Uterus (tissue), 4 donors: ENCODE results near the gene SLK. TPM values are rescaled to one million over a fixed set of nuclear protein-coding genes. Genes with fewer than 3 reads are reported as not detected.

Source experiments
- DNase-seq, 2 donors: peaks; one replicate each; pipeline ENCODE4 v3.0.0-alpha.2; 2019 to 2020
- H3K27ac ChIP-seq, 2 donors: fragments of 200-600 bp; sonication (generic); 1 replicate in 1 of 2; 2 replicates in 1 of 2; pipeline ENCODE4 v1.5.1; 2016 to 2018
- H3K27me3 ChIP-seq, 2 donors: fragments of 200-600 bp; sonication (generic); one replicate each; pipeline ENCODE4 v1.5.1; 2018 to 2019; ENCODE audit warnings: control low read depth in 1 of 2
- H3K36me3 ChIP-seq, 2 donors: fragments of 200-600 bp; sonication (generic); one replicate each; pipeline ENCODE4 v1.5.1; 2019; ENCODE audit warnings: control low read depth in 1 of 2
- H3K4me1 ChIP-seq, 2 donors: fragments of 200-600 bp; sonication (generic); one replicate each; pipeline ENCODE4 v1.5.1; 2018 to 2019; ENCODE audit warnings: control low read depth in 1 of 2
- H3K4me3 ChIP-seq, 2 donors: fragments of 200-600 bp; sonication (generic); 1 replicate in 1 of 2; 2 replicates in 1 of 2; pipeline ENCODE4 v1.5.1; 2018 to 2019; ENCODE audit warnings: mild to moderate bottlenecking in 1 of 2
- H3K9me3 ChIP-seq, 2 donors: fragments of 200-600 bp; sonication (generic); one replicate each; pipeline ENCODE4 v1.5.1; 2019; ENCODE audit warnings: control low read depth in 1 of 2
- POLR2A ChIP-seq, 2 donors: fragments of 450-650 bp; IDR thresholded peaks; one replicate each; pipeline ENCODE4 v1.6.1; 2016; ENCODE audit warnings: antibody characterized with exemption in 2 of 2, mild to moderate bottlenecking in 1 of 2, moderate library complexity in 1 of 2
- intact Hi-C: fragments of 100-400 bp; cut with DNase I; formaldehyde crosslinking; loops from one replicate; pipeline ENCODE4 v1.15.1; 2023; ENCODE audit warnings: low total_unique reads
- total RNA-seq, 4 donors: library from RNA; depleted of rRNA in 3 of 4; stranded (reverse); fragments of >200 nt in 3 of 4; gene quantifications; one replicate each; pipeline versions ENCODE4 v1.1.0 to v1.2.4, GENCODE V29; 2014 to 2023
- TF ChIP-seq, protein P1 (sequence below), 4 experiments: fragments of 200-600 bp in 2 of 4; fragments of 450-650 bp in 2 of 4; sonication (generic) in 2 of 4; IDR thresholded peaks; one replicate each; pipeline ENCODE4 v1.5.1; 2016 to 2019; ENCODE audit warnings: antibody characterized with exemption in 4 of 4, mild to moderate bottlenecking in 2 of 4, moderate library complexity in 1 of 4
- donor health status: DM: yes; HTN: yes; CAD: no.

The SLK gene
- total RNA-seq, 4 donors from 2014 or later = 30.9 to 78.7 (median 52.1) TPM

DNA sequence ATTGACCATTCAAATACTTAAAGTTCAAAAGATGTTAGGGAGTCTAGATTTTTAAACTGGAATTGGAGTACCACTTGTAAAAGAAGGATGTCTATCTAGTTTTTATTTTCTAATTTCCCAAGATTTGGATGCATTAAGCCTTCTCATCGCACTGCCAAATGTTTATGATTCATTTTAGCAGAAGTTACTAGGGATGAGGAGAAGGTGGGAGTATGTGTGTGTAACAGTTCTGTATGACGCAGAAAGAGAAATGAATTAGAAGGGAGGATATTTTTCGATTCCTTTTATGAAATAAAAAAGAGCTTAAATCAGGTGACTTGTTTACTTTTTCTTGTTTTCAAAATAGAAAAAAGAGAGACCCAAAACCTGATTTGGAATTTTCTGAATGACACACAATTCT, 6.8 kb upstream of the SLK start:
- no peak for DNase-seq
- Histone ChIP-seq H3K36me3 (no peaks in the 10 kb centered on the region), H3K4me1 (no peaks in the 10 kb centered on the region), H3K27ac (no peak overlapping the region), H3K27me3 (no peaks in the 10 kb centered on the region), H3K9me3 (no peaks in the 10 kb centered on the region), H3K4me3 (no peak overlapping the region)
- intact Hi-C loops = no loop called here
- TF ChIP-seq, protein P1, sequence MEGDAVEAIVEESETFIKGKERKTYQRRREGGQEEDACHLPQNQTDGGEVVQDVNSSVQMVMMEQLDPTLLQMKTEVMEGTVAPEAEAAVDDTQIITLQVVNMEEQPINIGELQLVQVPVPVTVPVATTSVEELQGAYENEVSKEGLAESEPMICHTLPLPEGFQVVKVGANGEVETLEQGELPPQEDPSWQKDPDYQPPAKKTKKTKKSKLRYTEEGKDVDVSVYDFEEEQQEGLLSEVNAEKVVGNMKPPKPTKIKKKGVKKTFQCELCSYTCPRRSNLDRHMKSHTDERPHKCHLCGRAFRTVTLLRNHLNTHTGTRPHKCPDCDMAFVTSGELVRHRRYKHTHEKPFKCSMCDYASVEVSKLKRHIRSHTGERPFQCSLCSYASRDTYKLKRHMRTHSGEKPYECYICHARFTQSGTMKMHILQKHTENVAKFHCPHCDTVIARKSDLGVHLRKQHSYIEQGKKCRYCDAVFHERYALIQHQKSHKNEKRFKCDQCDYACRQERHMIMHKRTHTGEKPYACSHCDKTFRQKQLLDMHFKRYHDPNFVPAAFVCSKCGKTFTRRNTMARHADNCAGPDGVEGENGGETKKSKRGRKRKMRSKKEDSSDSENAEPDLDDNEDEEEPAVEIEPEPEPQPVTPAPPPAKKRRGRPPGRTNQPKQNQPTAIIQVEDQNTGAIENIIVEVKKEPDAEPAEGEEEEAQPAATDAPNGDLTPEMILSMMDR (IDR thresholded peaks at IDR 0.05) = no peak
- no peak for TF ChIP-seq POLR2A (IDR thresholded peaks at IDR 0.05)

DNA sequence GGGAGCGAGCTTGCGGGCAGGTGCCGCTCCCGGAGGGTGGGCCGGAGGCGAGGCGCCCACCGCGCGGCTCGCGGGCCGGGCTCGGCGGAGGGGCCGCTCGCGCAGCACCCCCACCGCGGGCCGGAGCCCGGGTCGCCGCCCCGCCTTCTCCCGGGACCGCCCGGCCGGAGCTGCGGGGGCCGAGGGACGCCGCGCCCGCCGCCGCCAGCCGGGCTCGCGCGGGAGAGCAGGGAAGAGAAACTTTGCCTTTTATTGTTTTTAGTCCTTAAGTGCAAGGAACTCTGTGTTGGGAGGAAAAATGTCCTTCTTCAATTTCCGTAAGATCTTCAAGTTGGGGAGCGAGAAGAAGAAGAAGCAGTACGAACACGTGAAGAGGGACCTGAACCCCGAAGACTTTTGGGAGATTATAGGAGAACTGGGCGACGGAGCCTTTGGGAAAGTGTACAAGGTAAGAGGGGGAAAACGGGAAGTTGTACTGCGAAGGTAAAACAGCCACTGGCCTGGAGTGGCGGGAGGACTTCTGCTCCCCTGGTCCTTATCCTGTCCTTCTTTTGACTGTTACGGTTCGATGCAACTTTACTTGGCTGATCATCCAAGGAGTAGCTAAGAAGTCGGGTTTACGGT, 620 bp downstream of the SLK start:
- Histone ChIP-seq H3K27me3 (no peaks in the 10 kb centered on the region), H3K4me3 (peak overlapping the region; percentile 62 to 99), H3K4me1 (peaks cover 4 to 5% of the 10 kb centered on the region in 2 donors), H3K36me3 (no peaks in the 10 kb centered on the region), H3K27ac (peak overlapping the region; percentile 93 to 100), H3K9me3 (no peaks in the 10 kb centered on the region)
- intact Hi-C loops = no loop called here
- TF ChIP-seq POLR2A (IDR thresholded peaks at IDR 0.05) = no peak
- TF ChIP-seq, protein P1 (IDR thresholded peaks at IDR 0.05) = peak in 1 of 4 experiments; percentile 25
- DNase-seq = peak in 1 of 2 donors; percentile 16

DNA sequence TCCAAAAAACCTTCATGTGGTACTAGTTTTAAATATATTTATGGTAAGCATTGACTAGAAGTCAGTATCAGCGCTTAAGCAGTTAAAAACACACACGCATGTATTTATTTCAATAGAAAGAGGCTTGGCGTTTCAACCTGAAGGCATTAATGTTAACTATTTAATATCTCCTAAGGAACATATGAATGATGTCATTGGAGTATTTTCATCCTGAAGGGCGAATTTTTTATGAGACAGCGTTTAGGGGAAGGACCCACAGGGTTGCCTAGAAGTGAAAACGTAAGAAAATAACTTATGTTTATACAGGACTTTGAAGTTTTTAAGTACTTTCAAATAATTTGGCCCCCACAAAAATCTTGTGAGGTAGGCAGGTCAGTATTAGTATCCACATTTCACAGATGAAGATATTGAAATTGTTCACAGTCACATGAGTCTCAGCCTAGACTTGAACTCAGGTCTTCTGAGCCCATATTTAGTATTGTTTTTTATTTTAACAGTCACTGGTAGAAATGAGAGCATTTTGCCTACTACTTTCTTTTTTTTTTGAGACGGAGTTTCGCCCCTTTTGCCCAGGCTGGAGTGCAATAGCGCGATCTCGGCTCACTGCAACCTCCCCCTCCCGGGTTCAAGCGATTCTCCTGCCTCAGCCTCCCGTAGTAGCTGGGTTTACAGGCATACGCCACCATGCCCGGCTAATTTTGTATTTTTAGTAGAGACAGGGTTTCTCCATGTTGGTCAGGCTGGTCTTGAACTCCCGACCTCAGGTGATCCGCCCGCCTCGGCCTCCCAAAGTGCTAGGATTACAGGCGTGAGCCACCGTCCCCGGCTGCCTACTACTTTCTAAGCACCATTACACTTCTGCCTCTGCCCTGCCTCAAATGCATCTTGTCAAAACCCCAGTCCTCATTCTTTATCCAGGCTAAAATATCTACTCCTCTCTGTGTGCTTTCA, 1.8 kb downstream of the SLK start:
- peak overlapping the region in 1 of 2 donors; percentile 93 for H3K27ac ChIP-seq
- no peak for DNase-seq
- H3K27me3 ChIP-seq = no peaks in the 10 kb centered on the region
- intact Hi-C loops = no loop called here
- no peaks in the 10 kb centered on the region for H3K36me3 ChIP-seq
- peaks cover 4 to 5% of the 10 kb centered on the region in 2 donors for H3K4me1 ChIP-seq
- H3K4me3 ChIP-seq = peak overlapping the region; percentile 62 to 99
- H3K9me3 ChIP-seq = no peaks in the 10 kb centered on the region
- TF ChIP-seq, protein P1 (IDR thresholded peaks at IDR 0.05) = no peak
- TF ChIP-seq POLR2A (IDR thresholded peaks at IDR 0.05) = no peak

DNA sequence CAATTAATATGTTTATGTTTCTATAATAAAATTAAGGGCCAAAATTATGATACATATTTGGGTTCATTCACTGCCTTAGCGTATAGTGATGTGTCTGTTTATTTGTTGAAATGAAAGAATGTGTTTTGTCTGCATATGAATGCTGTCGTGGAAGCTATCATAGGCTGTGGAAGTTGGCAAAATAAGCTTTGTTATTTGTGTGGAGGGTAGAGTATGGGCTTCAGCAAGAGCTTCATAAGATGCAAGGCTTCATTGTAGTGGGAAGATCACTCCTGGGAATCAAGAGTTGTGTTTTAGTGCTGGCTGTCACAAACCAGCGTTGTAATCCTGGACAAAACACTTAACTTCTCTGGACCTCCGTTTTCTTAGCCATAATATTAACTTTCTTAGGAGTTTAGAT, 2.5 kb downstream of the SLK start:
- DNase-seq = no peak
- no peak for TF ChIP-seq POLR2A (IDR thresholded peaks at IDR 0.05)
- TF ChIP-seq, protein P1 (IDR thresholded peaks at IDR 0.05) = no peak
- H3K4me3 ChIP-seq = peak overlapping the region; percentile 62 to 99
- no peaks in the 10 kb centered on the region for H3K36me3 ChIP-seq
- no peaks in the 10 kb centered on the region for H3K9me3 ChIP-seq
- no peaks in the 10 kb centered on the region for H3K27me3 ChIP-seq
- peak overlapping the region in 1 of 2 donors; percentile 93 for H3K27ac ChIP-seq
- intact Hi-C loops = no loop called here
- peaks cover 4 to 5% of the 10 kb centered on the region in 2 donors for H3K4me1 ChIP-seq
